Adipose tissue (tissue), 3 donors: ENCODE measurements around the gene TMEM134. TPM values are rescaled to one million over a fixed set of nuclear protein-coding genes. Genes with fewer than 3 reads are reported as not detected.
"Not testable (repeated sequence)": the region's sequence is repeated elsewhere in the genome, so short reads cannot be mapped to it uniquely, and the experiment has no call there.

ENCODE experiments used
- H3K27ac ChIP-seq: one replicate; pipeline ENCODE4 v1.5.1; 2013; ENCODE audit warnings: low read depth, low read length
- WGBS, 3 donors: extraction: QIAGEN DNeasy Blood & Tissue Kit; methylation state at CpG; one replicate each; pipeline ENCODE4 v1.1.7; 2013; 5-methylcytosine and 5-hydroxymethylcytosine counted together
- polyA plus RNA-seq, 3 donors: library from polyadenylated mRNA; stranded (reverse); fragments of 200-250 nt; gene quantifications; one replicate each; pipeline ENCODE4 v1.2.3, GENCODE V29; 2013
- donor health status: healthy with polysubstance abuse.
- donor health status: Bipolar disorder and iron deficiency.
- donor health status: healthy.

TMEM134 gene, protein sequence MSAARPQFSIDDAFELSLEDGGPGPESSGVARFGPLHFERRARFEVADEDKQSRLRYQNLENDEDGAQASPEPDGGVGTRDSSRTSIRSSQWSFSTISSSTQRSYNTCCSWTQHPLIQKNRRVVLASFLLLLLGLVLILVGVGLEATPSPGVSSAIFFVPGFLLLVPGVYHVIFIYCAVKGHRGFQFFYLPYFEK
- polyA plus RNA-seq, result 100 to 1,000 TPM in 2 of 3 donors, 10 to 100 TPM in 1; 42.6 to 117 (median 104) TPM

DNA sequence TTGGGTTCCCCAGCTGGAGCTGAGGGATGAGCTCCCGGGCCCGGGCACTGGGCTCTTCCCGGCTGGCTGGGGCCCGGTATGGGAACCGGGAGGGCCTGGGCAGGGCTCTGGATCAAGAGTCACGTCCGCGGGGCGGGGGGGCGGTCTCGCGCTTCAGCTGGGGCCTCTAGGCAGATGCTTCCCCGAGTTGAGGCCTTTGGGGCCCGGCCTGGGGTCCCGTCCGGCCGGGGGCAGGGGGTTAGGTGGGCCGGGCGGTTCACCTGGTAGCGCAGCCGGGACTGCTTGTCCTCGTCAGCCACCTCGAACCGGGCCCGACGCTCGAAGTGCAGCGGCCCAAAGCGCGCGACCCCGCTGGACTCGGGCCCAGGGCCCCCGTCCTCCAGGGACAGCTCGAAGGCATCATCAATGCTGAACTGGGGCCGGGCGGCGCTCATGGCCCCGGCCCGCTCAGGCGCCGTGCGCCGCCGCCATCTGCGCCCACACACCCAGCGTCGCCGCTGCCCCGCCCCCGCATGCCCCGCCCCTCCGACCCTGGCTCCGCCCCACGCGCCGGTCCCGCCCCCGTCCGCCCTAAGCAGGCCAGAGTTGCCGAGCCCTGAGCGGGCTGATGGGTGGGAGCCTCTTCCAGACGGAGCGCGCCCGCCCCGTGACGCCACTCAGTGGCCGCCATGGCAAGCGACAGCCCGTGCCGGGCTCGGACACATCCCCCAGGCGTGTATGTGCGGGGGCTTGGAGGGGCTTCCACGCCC, at the start of gene TMEM134:
Gene TMEM134 (minus strand): TSS at position 493 of the 749 bp plus-strand sequence. CDS start 59 bp downstream, at position 434.
- WGBS, 3 donors, result 0 to 1% (median 1%) methylated on average over 55 to 76 of the region's 76 CpGs
- peak within 1 kb of the TSS; percentile 60 for H3K27ac ChIP-seq

GRCh38 chr11:67517784-67518552, 48.9 kb upstream of the TMEM134 start:
- WGBS, 3 donors, result 76 to 86% (median 81%) methylated on average over 10 of the region's 10 CpGs
- H3K27ac ChIP-seq, result no peak overlapping the region

- 91 to 94% (median 92%) methylated on average over 9 of the region's 9 CpGs for WGBS, 3 donors
- no peak overlapping the region for H3K27ac ChIP-seq
These were observed 47.8 kb upstream of the TMEM134 start for GRCh38 chr11:67516806-67517205.

DNA sequence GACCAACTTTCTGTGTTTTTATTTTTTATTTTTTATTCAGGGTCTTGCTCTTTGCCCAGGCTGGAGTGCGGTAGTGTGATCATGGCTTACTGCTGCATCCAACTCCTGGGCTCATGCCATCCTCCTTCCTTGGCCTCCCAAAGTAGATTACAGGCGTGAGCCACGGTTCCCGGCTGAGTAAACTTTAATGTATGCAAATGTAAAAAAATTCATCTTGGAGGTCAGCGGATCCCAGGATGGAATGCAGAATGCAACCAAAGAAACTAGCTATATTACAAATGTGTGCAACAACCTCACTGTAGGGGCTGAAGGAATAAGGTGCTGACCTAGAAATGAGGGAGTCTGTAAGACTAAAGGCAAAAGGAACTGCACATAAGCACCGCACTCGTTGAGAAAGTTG, 45.1 kb upstream of the TMEM134 start:
- 72 to 77% (median 73%) methylated on average over 7 of the region's 7 CpGs for WGBS, 3 donors
- no peak overlapping the region for H3K27ac ChIP-seq

DNA sequence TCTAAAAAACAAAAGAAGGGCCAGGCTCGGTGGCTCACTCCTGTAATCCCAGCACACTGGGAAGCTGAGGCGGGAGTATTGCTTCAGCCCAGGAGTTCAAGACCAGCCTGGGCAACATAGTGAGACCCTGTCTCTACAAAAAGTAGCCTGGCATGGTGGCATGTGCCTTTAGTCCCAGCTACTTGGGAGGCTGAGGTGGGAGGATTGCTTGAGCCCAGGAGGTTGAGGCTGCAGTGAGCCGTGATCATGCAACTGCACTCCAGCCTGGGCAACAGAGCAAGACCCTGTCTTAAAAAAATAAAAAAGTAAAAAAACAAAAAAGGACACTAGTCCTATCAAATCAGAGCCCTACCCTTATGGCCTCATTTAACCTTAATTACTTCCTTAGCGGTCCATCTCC, 42.5 kb upstream of the TMEM134 start:
- WGBS, 3 donors, result 86 to 91% (median 90%) methylated on average over 4 of the region's 4 CpGs
- not testable (repeated sequence) for H3K27ac ChIP-seq

DNA sequence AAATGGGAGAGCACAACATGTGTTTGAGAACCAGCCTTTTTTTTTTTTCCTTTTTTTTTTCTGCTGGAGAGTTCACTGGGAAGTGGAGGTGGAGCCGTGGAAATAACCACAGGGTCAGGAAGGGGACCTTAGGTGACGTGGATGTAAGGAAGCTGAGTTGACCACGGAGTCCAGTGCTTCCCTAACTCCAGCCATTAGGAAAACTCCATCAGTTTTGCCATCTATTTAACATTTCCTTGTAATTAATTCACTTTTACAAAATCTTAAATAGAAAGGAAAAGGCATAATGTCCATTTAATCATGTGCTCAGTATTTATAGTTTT, 40.9 kb upstream of the TMEM134 start:
- 25 to 58% (median 32%) methylated on average over 3 of the region's 3 CpGs for WGBS, 3 donors
- no peak overlapping the region for H3K27ac ChIP-seq

DNA sequence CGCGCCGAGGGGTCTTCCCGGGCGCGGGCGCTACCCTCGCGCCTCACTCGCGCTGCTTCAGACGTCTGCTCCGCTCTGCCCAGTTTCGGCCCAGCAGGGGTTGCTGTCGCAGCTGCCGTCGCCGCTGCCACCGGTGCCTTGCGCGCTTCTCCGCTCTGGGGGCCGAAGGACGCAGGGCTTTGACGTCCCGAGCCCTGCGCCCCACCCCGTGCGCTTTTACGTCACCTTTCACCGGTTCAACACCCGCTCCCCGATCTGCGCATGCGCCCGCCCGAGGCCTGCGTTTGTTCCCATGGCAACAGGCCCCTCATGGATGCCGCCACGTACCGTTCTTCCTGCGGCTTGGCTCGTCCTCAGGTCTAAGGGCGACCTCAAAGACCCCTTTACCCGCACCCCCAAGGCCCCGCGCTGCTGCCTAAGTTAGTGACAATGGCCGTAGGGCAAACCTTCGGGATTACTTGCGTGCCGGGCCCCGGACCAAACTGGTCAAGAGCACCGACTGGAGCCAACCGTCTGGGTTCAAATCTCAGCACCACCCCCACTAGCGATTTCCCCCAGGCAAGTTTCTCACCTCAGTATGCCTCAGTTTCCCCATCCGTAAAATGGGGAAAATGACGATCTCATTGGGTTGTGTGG, 39.6 kb upstream of the TMEM134 start:
- peak overlapping the region; percentile 89 for H3K27ac ChIP-seq
- 0 to 1% (median 1%) methylated on average over 32 to 57 of the region's 57 CpGs for WGBS, 3 donors

DNA sequence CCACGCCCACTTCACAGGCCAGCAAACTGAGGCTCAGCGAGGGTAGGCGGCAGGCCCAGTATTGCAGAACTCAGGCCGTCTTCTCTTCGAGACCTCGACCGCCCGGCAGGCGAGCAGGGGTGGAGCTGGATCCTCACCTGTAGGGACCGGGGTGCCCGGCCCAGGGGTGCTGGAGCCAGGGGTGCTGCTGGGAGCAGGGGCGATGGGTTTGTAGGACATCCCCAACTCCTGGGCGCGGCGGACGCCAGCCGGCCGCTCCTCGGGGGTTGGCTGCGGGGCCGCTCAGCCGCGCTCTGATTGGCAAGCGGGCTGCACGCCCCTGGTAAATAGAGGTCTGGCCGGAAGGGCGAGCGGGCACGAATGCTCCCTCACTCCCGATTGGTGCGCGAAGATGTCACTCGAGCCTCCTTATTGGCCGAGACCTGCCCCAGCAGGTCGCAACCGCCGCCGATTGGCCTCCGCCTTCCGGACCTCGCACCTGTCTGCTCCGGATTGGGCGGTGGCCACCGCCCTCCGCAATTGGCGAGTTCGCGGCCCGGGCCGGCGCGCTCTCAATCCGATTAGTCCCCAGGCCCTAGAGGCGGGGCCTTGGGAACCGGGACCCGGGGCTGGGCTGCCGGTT, 38.9 kb upstream of the TMEM134 start, which contains the start of gene CDK2AP2:
Gene CDK2AP2 (minus strand): TSS at position 299 of the 622 bp plus-strand sequence. CDS start 80 bp downstream, at position 219.
- 0 to 1% (median 0%) methylated on average over 42 to 57 of the region's 57 CpGs for WGBS, 3 donors
- peak within 1 kb of the TSS; percentile 89 for H3K27ac ChIP-seq

GRCh38 chr11:67507242-67507863, 38.3 kb upstream of the TMEM134 start:
- WGBS, 3 donors, result 14 to 37% (median 32%) methylated on average over 33 of the region's 33 CpGs
- no peak overlapping the region for H3K27ac ChIP-seq

- WGBS, 3 donors, result 53 to 81% (median 71%) methylated on average over 16 of the region's 16 CpGs
- no peak overlapping the region for H3K27ac ChIP-seq
These were observed 37.5 kb upstream of the TMEM134 start for GRCh38 chr11:67506426-67507051.

DNA sequence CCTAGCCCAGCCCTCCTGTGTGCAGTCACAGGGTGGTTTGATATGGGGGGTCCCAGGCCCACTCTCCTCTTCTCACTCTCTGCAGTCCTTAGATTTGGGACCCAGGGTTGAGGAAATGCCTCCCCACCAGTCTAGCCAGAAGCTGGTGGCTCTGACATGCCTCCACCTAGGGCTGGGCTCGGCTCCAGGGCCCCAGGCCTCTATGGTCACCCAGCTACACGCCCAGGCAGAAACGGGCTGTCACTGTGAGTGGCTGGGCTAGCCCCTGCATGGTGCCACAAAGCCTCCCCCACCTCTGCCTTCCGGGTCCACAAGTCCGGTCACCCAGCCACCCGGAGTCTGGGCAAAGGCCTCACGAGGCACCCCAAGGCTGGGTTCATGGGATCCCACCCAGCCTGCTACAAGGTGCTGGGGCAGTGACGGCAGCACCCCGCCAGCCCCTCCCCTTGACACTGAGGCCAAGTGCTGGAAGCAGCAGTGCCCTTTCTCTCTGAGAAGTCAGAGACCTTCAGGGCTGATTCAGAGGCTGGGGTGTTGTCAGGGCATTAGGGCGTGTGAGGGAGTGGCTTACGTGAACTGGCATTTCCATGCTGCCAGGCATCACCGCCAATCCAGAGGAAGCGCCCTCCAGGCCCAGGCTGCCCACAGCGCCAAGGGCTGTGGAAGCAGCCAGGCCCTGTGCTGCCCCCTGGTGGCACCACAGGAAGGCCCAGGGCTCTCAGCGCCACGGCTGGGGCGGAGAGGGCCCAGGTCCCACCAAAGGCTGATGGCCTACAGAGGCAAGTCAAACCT, 36.8 kb upstream of the TMEM134 start:
- peak overlapping the region; percentile 73 for H3K27ac ChIP-seq
- 6 to 12% (median 8%) methylated on average over 17 of the region's 17 CpGs for WGBS, 3 donors

DNA sequence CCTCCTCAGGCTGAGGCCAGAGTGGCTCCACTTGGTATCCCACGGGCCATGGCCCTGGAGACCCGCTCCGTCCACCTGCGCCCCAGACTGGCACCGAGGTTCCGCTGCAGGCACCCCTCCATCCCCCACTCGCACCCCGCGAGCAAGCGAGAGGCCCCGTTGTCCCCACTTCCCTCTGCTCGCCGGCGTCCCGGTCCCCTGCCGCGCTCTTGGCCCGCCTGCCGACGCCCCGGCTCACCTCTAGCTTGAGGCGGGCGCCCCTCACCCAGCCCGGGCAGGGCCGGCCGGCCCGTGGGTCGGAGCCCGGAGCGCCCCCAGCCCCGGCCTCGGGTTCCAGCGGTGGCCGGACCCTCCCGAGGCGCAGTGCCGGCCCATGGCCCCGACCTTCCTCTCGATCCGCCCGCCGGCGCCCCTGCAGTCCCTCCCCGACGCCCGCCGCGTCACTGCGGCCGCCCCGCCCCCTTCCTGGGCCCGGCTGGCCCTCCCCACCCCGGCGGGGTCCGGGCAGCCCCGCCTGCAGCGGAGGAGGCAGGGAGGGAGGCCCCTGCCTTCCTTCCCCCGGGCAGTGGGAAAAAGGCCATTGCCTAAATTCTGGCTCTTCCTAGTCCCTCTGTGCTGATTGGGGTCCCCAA, 36.0 kb upstream of the TMEM134 start, which contains the start of gene PITPNM1:
Gene PITPNM1 (minus strand): TSS at position 414 of the 632 bp plus-strand sequence. CDS start 1,183 bp downstream, outside the sequence.
- H3K27ac ChIP-seq, result peak within 1 kb of the TSS; percentile 73
- WGBS, 3 donors, result 0 to 2% (median 1%) methylated on average over 55 to 58 of the region's 58 CpGs

DNA sequence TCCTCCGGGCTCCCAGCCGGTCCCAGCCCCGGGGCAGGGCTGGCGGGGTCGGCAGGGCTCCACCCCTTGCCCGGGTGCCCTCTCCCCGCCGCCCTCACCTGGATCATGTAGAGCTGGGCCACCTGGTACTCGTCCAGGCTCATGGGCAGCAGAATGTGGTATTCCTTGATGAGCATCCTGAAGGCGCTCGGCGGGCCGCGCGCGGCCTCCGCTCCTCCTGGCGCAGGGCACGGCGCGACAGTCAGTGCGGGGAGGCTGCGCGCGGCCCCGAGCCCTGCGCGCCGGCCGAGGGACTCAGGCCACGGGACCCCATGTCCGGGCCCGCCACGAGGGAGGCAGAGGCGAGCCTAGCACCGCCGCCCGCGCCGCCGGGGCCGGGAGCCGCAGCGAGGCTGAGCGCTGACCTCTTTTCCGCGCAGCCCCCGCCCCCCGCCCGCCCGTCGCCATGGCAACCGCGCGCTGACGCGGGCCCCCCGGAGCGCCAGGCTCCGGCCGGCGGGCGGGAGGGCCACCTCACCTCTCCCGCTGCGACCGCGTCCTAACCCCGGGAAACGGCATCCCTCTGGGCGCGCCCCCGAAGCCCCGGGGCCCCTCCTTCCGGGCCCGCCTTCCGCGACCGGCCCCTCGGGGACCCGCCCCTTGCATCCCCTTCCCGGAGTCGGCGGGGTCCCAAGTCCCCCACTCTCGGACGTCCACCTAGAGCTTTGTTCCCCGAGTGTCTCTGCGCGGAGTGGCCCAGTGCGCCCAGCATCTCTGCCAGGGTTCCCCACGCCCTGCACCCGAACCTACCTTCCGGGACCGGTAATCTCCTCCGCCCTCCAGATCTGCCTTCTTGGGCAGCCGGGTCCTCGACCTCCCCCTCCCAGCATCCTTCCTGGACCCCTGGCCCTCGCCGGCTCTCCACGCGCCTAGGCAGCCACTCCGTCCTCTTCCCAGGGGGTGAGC, 35.2 kb upstream of the TMEM134 start:
- 2 to 4% (median 3%) methylated on average over 82 to 101 of the region's 101 CpGs for WGBS, 3 donors
- no peak overlapping the region for H3K27ac ChIP-seq

- no peak overlapping the region for H3K27ac ChIP-seq
- 80 to 86% (median 86%) methylated on average over 18 to 19 of the region's 19 CpGs for WGBS, 3 donors
These were observed 34.3 kb upstream of the TMEM134 start for GRCh38 chr11:67503119-67504004.
